GM21723 (cell line): ENCODE data around the gene EHBP1.
"Not testable (repeated sequence)": the region's sequence is repeated elsewhere in the genome, so short reads cannot be mapped to it uniquely, and the experiment has no call there.

Source experiments
- ATAC-seq: cut with Tn5 transposase; IDR thresholded peaks from one replicate; pipeline ENCODE4 v1.9.1; 2021; ENCODE audit warnings: mild to moderate bottlenecking, moderate library complexity; ENCODE audit not compliant: unreplicated experiment

Gene EHBP1

DNA sequence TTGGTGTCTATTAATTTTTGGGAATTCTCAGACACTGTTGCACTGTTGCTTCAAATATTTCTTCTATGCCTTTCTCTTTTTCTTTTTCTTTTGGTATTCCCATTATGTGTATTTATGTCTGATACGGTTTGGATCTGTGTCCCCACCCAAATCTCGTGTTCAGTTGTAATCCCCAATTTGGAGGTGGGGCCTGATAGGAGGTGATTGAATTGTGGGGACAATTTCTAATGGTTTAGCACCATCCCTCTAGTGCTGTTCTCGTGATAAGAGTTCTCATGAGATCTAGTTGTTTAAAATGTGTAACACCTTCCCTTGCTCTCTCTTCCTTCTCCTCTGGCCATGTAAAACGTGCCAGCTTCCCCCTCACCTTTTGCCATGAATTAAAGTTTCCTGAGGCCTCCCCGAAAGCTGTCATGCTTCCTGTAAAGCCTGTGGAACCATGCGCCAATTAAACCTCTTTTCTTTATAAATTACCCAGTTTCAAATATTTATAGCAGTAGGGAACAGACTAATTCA lies 26.8 kb downstream of the EHBP1 start:
- ATAC-seq, result no peak

DNA sequence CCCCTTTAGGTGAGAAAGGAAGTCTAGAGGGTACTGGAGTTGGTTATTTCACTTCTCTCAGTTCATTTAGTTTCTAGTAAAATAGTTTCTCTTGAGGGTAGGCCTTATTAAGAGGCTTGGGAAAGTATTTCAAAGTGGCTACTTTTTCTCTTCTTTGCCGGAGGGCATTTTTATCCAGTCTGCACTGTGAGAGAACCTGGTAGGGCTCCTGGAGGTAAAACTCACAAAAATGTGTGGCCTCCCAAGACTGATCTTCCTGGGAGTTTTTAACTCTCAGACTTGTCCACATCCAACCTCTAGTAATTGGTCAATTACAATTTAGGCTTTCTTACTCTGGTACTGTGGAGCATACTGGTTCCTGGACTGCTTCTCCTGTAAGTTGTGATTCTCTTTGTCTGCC lies 28.0 kb downstream of the EHBP1 start:
- ATAC-seq, result no peak

DNA sequence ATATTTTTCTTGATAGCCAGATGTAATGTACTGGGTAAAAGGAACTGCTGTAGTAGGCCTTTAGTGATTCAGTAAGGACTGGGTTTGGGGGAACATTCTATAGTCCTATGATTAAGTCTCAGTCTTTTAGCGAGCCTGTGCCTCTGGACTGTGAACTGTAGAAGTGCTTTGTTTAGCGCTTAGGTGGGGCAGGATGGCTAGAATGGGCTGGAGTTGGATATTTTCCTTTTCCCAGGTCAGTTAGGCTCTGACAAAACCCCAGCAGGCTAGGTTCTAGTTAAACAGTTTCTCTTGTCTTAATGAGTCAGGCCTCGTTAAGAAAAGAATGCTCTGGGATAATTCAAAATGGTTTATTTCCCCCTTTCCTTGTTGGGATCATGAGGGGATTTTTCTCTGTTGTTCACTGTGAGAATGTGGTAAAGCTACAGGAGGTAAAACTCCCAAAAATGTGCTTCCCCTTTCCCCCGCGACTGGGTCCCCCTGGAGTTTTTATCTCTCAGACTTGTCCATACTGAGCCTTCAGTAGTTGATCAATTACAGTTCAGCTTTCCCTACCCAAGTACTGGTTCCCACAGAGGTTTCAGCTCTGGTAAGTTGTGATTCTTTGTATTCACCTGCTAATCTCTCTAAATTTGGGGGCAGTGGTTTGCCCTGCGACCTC lies 31.5 kb downstream of the EHBP1 start:
- no peak for ATAC-seq

DNA sequence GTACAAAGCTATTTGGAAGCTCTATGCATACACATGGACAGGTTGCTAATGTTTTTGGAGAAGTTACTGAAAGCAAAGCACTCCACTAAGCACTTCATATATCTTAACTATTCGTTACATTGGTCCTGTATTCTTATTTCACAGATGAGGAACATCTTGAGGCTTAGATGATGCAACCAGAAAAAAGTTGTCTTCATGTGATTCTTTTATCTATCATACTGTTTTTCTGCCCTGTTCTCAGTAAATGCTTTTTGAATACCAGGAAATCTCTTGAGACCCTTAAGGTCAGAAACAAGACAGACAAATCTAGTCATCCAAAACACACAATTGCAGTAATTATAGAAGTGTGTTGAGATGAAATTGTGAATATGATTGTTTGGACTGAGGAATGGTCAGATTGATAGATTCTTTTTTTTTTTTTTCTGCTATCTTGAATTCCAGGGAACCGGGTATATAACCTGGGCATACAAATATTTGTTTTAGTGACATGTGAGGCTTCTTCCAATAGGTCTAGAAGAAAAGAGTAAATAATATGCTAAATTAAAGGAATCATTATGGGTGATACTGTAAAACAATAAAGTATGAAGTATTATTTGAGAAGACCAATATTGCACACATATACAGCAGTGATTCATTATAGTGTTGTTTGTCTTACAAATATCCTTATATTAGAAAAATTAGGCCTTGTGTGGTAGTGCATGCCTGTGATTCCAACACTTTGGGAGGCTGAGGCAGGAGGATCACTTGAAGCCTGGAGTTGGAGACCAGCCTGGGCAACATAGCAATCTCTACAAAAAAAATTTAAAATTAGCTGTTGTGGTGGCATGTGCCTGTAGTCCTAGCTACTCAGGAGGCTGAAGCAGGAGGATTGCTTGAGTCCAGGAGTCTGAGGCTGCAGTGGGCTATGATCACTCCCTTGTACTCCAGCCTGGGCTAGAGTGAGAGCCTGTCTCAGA lies 33.7 kb downstream of the EHBP1 start:
- no peak for ATAC-seq

DNA sequence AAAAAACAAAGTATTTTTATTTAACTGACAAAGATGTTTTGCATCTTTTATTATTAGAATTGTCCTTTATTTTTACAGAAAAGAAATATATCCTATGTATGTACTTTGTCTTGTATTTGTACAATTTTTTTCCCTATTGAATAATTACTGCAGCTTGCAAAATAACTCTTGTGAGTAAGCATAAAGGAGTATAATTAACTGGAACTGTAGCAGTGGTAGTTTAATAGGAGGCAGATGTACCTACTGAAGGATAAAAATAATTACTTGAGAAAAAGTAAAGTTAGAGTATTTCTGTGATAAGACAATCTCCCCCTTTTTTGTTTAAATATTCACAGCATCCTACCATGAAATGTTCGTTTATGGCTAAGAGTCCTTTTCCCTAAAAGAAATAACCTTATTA lies 34.7 kb downstream of the EHBP1 start:
- no peak for ATAC-seq

DNA sequence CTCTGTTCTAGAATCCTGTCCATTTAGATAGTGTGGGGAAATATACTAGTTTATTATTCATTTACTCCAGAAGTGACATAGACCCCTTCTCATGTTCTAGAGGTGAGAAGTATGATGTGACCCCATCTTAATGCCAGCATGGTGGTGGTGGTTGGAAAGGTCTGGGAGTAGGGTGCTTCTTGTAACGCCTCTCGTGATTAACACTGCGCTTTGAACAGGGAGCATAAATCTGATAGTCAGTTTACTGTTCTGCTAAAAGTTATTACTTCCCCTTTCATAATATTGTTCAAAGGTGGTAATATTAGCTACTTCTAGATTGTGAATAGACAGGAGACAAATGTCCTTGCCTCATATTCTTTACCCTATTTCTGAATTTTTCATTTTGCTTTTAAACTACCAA lies 35.6 kb downstream of the EHBP1 start:
- no peak for ATAC-seq

DNA sequence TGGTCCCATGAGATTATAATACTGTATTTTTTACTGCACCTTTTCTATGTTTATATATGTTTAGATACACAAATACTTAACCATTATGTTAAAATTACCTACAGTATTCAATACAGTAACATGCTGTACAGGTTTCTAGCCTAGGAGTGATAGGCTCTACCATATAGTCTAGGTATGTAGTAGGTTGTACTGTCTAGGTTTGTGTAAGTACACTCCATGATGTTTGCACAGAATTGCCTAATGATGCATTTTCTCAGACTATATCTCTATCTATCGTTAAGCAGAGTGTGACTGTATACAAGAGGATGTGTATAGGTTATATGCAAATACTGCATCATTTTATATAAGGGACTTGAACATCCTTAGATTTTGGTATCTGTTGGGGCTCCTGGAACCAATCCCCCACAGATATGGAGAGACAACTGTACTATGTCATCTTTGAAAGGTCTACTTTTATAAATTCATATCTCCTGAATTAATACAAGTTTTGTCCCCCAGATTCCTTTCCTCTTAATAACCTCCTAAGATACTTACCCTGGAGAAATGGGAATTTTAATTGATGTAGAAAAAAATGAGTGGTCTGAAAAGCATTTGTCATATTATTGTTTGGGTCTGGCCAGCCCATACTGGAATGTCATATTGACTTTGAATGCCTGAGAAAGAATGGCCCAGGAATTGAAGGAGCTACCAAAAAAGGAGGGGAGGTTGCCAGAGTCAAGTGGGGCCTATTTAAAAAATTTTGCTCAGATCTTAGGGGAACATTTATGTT lies 36.6 kb downstream of the EHBP1 start:
- no peak for ATAC-seq

DNA sequence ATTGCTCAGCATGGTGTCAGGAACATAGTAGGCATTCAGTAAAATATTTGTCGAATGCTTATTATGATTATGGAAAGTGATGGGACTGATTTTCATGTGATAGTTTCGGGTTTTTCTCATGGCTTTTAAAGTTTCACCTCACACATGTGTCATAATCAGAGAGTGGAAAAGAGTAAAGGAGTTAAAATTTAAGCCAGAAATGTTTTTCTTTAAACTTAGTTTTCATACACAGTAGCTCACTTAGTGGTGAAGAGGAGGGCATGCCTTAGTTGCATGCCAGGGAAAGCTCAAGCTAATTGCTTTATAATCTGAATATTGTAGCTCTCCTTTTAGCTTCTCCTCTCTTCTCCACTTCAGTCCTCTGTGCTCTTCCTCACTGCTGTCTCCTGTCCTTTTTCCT lies 38.0 kb downstream of the EHBP1 start:
- ATAC-seq, result no peak

DNA sequence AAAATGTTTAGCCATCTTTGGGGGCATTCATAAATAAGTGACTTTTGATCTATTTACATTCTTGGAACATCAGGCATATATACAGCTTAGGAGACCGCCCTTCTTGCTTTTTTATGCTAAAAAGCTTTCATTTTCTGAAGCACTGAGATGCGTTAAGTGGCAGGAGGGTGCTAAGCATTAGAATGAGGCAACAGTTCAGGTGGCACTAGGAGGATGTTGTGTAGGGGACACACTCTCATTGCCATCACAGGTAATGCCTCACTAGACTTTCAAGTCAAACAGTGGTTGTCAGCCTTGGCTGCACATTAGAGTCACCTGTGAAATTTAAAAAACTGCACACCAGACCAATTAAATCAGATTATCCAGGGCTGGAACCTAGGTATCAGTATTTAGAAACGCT lies 39.1 kb downstream of the EHBP1 start:
- ATAC-seq, result no peak

DNA sequence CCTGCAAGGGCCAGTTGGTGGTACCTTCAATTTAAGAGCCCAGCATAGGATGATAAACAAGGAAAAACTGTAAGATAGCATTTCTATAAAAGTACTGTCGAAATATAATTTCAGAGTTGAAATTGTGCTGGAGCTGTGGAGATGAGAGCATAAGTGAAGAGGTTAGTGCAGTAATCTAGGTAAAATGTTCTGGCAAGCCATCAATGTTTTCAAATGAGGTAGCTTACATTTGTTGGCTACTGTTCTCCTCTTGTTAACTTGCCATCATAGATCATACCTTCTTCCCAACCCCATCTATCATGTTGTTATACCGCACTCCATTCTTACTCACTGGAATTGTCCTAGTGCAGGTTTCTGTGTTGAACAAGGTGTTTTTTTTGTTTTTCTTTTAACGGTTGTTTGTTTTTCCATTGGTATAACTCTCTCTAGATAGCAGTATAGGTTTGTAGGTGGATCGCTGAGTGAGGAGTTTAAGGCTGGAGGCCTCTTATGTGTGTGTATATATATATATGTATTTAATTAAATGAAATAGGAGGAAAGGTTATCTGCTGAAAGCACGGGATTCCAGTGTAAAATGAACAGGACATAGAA lies 40.5 kb downstream of the EHBP1 start:
- no peak for ATAC-seq

DNA sequence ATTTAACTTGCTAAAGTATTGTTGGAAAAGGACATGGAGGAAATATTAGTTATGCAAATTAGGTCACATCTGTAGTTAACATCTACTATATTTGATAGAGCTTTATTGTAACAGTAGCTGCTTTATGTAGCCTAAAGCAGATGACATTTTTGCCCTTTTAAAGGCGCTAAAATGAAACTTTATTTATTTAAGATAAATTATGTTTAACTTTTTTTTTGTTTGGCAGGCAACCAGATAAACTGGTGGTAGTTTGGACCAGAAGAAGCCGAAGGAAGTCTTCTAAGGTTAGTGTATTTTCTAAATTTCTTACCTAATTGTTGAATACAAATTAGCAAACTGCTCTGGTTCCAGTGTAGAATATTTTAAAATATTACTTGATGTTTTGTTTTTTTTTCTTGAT lies 41.7 kb downstream of the EHBP1 start:
- no peak for ATAC-seq

DNA sequence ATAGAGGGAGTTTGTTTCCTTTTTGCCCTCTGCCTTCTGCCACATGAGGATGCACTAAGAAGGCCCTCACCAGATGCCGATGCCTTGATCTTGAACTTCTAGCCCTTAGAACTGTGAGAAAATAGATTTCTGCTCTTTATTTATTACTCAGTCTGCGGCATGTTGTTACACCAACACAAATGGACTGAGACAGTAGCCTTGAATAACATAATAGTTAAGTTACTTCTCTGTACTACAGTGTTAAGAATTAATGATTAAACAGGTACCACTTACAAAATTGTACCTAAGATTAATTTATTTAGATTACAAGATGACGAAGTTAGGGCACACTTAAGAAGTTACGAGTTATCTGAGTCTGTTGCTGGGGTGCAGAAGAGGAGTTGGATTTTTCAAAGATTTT lies 42.4 kb downstream of the EHBP1 start:
- ATAC-seq, result no peak

DNA sequence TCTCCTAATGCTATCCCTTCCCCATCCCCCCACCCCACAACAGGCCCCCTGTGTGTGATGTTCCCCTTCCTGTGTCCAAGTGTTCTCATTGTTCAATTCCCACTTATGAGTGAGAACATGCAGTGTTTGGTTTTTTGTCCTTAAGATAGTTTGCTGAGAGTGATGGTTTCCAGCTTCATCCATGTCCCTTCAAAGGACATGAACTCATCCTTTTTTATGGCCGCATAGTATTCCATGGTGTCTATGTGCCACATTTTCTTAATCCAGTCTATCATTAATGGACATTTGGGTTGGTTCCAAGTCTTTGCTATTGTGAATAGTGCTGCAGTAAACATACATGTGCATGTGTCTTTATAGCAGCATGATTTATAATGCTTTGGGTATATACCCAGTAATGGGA lies 43.6 kb downstream of the EHBP1 start:
- not testable (repeated sequence) for ATAC-seq

DNA sequence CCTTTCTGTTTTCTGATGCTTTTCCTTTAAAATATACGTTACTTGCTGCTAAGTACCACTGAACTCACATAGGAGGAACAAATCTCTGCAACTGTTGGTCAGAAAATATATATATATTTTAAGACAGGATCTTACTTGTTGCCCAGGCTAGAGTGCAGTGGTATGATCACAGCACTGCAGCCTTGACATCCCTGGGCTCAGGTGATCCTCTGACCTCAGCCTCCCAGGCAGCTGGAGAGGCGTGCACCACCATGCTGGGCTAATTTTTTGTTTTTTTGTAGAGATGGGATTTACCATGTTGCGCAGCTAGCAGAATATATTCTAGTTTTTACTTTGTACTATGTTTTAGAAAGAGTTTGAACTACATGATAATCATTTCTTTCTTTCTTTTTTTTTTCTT lies 51.5 kb downstream of the EHBP1 start:
- ATAC-seq, result no peak

DNA sequence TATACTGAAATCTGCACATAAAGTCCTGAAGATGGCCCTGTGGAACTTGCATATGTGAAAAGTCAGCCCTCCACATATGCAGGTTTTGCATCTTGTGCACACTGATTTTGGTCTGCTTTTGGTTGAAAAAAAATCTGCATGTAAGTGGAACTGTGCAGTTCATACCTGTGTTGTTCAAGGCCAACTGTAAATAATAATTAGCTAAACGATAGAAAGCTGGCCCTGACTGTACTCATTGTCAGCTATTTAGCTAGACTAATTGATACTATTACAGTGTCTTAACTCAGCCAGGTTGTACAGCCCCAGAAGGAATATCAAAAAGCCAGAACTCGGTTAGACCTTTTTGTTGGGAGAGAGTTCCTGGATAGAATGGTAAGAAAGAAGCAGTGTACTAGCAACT lies 54.5 kb downstream of the EHBP1 start:
- ATAC-seq, result no peak

DNA sequence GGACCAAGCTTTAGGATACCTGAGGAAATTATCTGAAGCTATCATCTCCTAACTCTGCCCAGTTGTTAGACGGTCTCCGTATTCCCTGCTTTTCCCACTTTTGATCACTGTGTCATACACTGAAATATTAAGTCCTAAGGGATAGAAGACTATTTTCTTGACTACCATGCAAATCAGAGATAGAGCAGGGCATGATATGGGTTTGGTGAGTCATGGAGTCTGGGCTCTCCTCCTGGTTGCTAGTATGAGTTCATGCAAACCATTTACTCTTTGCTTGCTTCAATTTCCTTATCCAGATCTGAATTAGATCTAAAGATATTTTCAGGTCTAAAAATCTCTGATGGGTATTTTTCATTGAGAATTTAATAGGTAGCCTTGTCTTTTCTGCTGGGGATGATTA lies 55.0 kb downstream of the EHBP1 start:
- no peak for ATAC-seq

DNA sequence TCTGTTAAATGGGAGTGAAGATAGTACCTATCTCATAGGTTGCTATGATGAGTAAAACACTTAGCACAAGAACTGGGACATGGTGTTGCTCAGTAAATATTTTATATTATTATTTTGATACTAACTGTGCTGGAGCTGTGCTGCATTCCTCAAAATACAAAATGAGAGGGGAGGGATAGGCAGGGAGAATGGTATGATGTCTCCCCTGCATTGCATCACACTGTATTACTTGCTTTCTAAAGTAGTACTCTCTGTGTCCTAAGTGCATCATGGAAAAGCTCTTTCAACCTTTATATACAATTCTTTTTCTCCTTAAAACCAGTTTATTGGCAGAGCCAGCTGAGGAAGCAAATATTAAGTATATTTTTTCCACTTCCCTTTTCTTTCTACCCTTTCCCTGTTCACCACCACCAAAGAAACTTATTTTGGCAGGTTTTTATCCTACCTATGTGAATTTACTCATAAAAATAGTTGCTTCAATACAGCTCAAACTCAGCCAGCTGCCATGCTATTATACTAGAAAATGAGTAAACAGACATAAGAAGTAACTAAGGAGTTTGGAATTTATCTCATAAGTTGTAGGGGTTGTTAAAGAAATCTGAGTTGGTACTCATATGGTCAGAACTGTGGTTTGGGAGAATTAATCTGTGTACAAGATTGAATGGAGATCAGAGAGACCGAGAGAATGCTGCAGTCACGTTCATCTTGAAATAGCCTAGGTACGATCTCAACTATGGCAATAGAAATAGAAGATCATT lies 60.3 kb downstream of the EHBP1 start:
- ATAC-seq, result no peak

DNA sequence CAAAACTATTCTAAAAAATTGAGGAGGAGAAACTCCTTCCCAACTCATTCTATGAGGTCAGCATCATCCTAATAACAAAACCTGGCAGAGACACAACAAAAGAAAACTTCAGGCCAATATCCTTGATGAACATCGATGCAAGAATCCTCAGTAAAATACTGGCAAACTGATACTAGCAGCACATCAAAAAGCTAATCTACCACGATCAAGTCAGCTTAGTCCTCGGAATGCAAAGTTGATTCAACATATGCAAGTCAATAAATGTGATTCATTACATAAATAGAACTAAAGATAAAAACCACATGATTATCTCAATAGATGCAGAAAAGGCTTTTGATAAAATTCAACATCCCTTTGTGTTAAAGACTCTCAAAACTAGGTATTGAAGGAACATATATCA lies 63.1 kb downstream of the EHBP1 start:
- ATAC-seq, result no peak

DNA sequence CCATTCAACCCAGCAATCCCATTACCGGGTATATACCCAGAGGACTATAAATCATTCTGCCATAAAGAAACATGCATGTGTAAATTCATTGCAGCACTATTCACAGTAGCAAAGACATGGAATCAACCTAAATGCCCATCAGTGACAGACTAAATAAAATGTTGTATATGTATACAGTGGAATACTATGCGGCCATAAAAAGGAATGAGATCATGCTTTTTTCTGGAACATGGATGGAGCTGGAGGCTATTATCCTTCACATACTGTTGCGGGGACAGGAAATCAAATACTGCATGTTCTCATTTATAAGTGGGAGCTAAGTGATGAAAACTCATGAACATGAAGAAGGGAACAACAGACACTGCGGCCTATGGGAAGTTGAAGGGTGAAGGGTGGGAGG lies 65.1 kb downstream of the EHBP1 start:
- no peak for ATAC-seq
